Memory B cell (primary cell): ENCODE results near the gene SPPL2B.
"Not testable (repeated sequence)": the region's sequence is repeated elsewhere in the genome, so short reads cannot be mapped to it uniquely, and the experiment has no call there.

ENCODE experiments used
- ATAC-seq: fragments of 150-1000 bp; cut with Tn5 transposase; 2 replicates; pipeline ENCODE4 v1.10.0; 2021; ENCODE audit warnings: low read depth, mild to moderate bottlenecking, moderate library complexity
- DNase-seq, 2 donors: peaks; one replicate each; pipeline ENCODE4 v3.0.0; 2022; ENCODE audit warnings: low spot score in 2 of 2
- H3K27ac Mint-ChIP-seq: one replicate; pipeline ENCODE4 v1.8.0; 2022; ENCODE audit warnings: mild to moderate bottlenecking, moderate library complexity, mixed read lengths
- H3K27me3 Mint-ChIP-seq: one replicate; pipeline ENCODE4 v1.8.0; 2022; ENCODE audit warnings: mixed read lengths
- H3K36me3 Mint-ChIP-seq: one replicate; pipeline ENCODE4 v1.8.0; 2022; ENCODE audit warnings: mild to moderate bottlenecking, mixed read lengths
- H3K4me1 Mint-ChIP-seq: one replicate; pipeline ENCODE4 v1.8.0; 2022; ENCODE audit warnings: mixed read lengths
- H3K4me3 Mint-ChIP-seq: one replicate; pipeline ENCODE4 v1.8.0; 2022; ENCODE audit warnings: mild to moderate bottlenecking, moderate library complexity, mixed read lengths
- H3K9me3 Mint-ChIP-seq: one replicate; pipeline ENCODE4 v1.8.0; 2022; ENCODE audit warnings: mixed read lengths

SPPL2B gene

GRCh38 chr19:2328401-2329148 lies at the start of gene SPPL2B, which contains the start of gene LSM7:
Gene SPPL2B, plus strand, starts transcription at chr19:2328684. Its CDS starts 26 bp downstream, at chr19:2328710.
Gene LSM7, minus strand, starts transcription at chr19:2328586. Its CDS starts 20 bp downstream, at chr19:2328566.
- Mint-ChIP-seq H3K27ac (peak within 1 kb of the TSS; percentile 95), H3K36me3 (peaks cover 9% of the 10 kb centered on the region), H3K4me3 (peak within 1 kb of the TSS; percentile 94), H3K4me1 (peaks cover 68% of the 10 kb centered on the region), H3K9me3 (no peaks in the 10 kb centered on the region), H3K27me3 (no peaks in the 10 kb centered on the region)
- ATAC-seq (peak; percentile 53), DNase-seq (peak; percentile 91 to 93)

DNA sequence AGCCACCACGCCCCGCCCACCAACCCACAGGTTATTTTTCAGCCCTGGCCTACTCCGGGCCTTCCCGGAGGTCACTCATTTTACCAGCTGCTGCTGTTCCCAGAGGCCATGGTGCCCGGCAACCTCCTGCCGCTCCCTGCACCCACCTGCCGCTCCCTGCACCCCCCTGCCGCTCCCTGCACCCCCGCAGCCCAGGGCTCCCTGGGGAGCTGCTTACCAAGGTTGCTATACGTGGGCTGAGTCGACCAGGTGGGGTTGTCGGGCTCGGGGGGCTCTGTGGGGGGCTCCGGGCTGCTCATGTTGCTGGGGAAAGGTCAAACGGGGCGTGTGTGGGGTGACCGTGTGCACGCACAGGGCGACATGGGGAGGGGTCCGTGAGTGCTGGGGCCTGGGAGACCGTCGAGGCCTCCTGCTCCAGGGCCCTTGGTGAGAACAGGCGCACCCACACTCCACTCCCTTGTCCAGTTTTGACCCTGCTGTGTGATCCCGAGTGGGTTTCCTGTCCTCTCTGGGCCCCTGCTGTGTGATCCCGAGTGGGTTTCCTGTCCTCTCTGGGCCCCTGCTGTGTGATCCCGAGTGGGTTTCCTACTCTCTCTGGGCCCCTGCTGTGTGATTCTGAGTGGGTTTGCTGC lies 47.7 kb upstream of the SPPL2B start:
- no peaks in the 10 kb centered on the region for H3K36me3 Mint-ChIP-seq
- H3K27me3 Mint-ChIP-seq: no peaks in the 10 kb centered on the region
- ATAC-seq (no peak), DNase-seq (no peak)
- no peak overlapping the region for H3K4me3 Mint-ChIP-seq
- no peaks in the 10 kb centered on the region for H3K9me3 Mint-ChIP-seq
- H3K27ac Mint-ChIP-seq: no peak overlapping the region
- peaks cover 11% of the 10 kb centered on the region for H3K4me1 Mint-ChIP-seq

- H3K36me3 Mint-ChIP-seq, H3K27me3 Mint-ChIP-seq, H3K9me3 Mint-ChIP-seq, ATAC-seq, DNase-seq: not testable (repeated sequence)
- peak overlapping the region; percentile 37 for H3K27ac Mint-ChIP-seq
- peak overlapping the region; percentile 76 for H3K4me3 Mint-ChIP-seq
- H3K4me1 Mint-ChIP-seq: peaks cover 11% of the 10 kb centered on the region
These were observed 47.0 kb upstream of the SPPL2B start for GRCh38 chr19:2281265-2282061.

- Mint-ChIP-seq H3K4me3 (peak within 1 kb of the TSS; percentile 76), H3K27ac (peak within 1 kb of the TSS; percentile 37), H3K36me3 (no peaks in the 10 kb centered on the region), H3K9me3 (no peaks in the 10 kb centered on the region), H3K4me1 (peaks cover 11% of the 10 kb centered on the region), H3K27me3 (no peaks in the 10 kb centered on the region)
- DNase-seq (no peak), ATAC-seq (peak; percentile 48)
These were observed 46.2 kb upstream of the SPPL2B start, which contains the start of gene PEAK3 for GRCh38 chr19:2282062-2282861. Gene PEAK3, minus strand, starts transcription at chr19:2282175. Its CDS starts 1,244 bp downstream, at chr19:2280931.

GRCh38 chr19:2282862-2283237 lies 45.6 kb upstream of the SPPL2B start:
- H3K4me3 Mint-ChIP-seq: peak overlapping the region; percentile 54
- no peak for DNase-seq

GRCh38 chr19:2283835-2284507 lies 44.5 kb upstream of the SPPL2B start:
- Mint-ChIP-seq H3K27me3 (no peaks in the 10 kb centered on the region), H3K36me3 (no peaks in the 10 kb centered on the region), H3K9me3 (no peaks in the 10 kb centered on the region), H3K4me3 (no peak overlapping the region), H3K27ac (no peak overlapping the region), H3K4me1 (peaks cover 20% of the 10 kb centered on the region)
- DNase-seq (no peak), ATAC-seq (no peak)

More at GRCh38 chr19:2282862-2283237, 45.6 kb upstream of the SPPL2B start:
- H3K36me3 Mint-ChIP-seq: no peaks in the 10 kb centered on the region
- no peak for ATAC-seq
- peaks cover 12% of the 10 kb centered on the region for H3K4me1 Mint-ChIP-seq
- peak overlapping the region; percentile 28 for H3K27ac Mint-ChIP-seq
- no peaks in the 10 kb centered on the region for H3K9me3 Mint-ChIP-seq
- no peaks in the 10 kb centered on the region for H3K27me3 Mint-ChIP-seq

DNA sequence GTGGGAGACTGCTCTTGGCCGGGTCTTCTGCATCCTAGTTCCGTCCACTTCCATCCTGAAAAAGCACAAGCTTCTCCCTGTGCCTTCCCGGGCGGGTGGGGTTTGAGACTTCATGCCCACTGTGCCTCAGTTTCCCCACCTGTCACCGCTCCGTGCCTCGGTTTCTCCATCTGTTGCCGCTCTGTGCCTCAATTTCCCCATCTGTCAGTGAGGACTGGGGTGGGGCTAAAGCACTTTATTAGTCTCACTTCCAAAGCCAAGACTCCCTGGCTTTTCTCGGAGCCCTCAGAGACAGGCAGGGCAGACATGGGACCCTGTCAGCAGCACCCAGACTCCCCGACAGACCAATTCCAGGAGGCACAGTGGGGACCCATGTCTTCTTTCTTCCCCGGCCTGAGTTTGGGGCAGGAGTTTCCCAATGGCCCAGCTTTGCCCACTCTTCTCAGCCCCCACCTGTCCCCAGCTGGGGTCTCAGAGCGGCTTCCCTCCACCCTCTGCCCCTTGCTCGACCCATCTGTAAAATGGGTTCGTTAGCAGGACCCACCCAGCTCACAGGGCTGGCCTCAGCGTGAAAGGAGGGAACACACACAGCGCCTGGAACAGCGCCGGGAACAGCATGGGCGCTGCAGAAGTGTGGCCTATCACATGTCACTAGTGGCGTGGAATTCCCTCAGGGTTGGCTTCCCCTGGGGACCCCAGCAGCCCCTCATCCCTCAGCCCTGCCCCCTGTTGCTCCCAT lies 41.9 kb upstream of the SPPL2B start:
- no peak overlapping the region for H3K4me3 Mint-ChIP-seq
- no peaks in the 10 kb centered on the region for H3K27me3 Mint-ChIP-seq
- ATAC-seq: no peak

GRCh38 chr19:2287585-2288337 lies 40.7 kb upstream of the SPPL2B start:
- H3K27ac Mint-ChIP-seq: peak overlapping the region; percentile 78

More for the DNA sequence above, 41.9 kb upstream of the SPPL2B start:
- H3K4me1 Mint-ChIP-seq: peaks cover 25% of the 10 kb centered on the region
- H3K36me3 Mint-ChIP-seq: no peaks in the 10 kb centered on the region
- peak overlapping the region; percentile 38 for H3K27ac Mint-ChIP-seq
- H3K9me3 Mint-ChIP-seq: no peaks in the 10 kb centered on the region
- DNase-seq: no peak

GRCh38 chr19:2288338-2288817 lies 40.1 kb upstream of the SPPL2B start:
- Mint-ChIP-seq H3K27me3 (no peaks in the 10 kb centered on the region), H3K4me1 (peaks cover 21% of the 10 kb centered on the region), H3K27ac (peak overlapping the region; percentile 78), H3K9me3 (no peaks in the 10 kb centered on the region), H3K36me3 (peaks cover 8% of the 10 kb centered on the region), H3K4me3 (peak overlapping the region; percentile 96)
- DNase-seq: no peak
- no peak for ATAC-seq

More at GRCh38 chr19:2287585-2288337, 40.7 kb upstream of the SPPL2B start:
- H3K27me3 Mint-ChIP-seq: no peaks in the 10 kb centered on the region
- no peaks in the 10 kb centered on the region for H3K9me3 Mint-ChIP-seq
- peak overlapping the region; percentile 30 for H3K4me3 Mint-ChIP-seq
- peaks cover 21% of the 10 kb centered on the region for H3K4me1 Mint-ChIP-seq
- no peak for ATAC-seq
- H3K36me3 Mint-ChIP-seq: peaks cover 4% of the 10 kb centered on the region
- DNase-seq: no peak

DNA sequence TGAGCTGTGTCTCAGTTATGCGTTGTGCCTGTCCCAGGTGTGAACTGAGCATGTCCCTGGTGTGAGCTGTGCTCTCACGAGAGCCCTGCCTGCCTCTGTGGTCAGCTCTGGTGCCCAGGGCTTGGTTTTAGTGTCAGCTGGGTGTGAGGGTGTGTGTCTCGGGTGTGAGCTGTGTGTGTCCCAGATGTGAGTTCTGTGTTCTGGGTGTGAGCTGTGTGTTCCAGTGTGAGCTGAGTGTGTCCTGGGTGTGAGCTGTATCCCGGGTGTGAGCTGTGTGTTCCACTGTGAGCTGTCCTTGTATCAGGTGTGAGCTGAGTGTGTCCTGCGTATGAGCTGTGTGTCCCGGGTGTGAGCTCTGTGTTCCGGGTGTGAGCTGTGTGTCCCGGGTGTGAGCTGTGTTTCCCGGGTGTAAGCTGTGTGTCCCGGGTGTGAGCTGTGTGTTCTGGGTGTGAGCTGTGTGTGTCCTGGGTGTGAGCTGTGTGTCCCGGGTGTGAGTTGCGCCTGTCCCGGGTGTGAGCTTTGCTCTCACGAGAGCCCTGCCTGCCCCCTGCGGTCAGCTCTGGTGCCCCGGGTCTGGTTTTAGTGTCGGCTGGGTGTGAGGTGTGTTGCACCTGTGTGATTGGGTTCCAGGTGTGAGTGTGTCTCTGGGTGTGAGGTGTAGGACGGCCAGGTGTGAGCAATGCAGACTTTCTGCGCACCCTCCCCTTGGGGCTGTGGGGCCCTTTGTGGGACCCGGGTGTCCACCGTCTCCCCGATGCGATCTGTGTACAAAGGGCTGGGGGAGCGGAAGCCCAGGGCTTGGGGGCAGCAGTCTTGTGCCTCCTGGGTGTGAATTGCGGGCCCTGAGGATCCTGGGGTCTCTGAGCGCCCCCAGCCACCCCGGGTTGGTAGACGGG lies 39.4 kb upstream of the SPPL2B start:
- Mint-ChIP-seq H3K27me3 (no peaks in the 10 kb centered on the region), H3K4me3 (peak overlapping the region; percentile 96), H3K4me1 (peaks cover 25% of the 10 kb centered on the region), H3K36me3 (peaks cover 11% of the 10 kb centered on the region), H3K27ac (peak overlapping the region; percentile 78), H3K9me3 (no peaks in the 10 kb centered on the region)
- DNase-seq: peak in 1 of 2 donors; percentile 57
- ATAC-seq: peak; percentile 31
